K562 (cell line): ENCODE results near the gene MYO1A. TPM values are rescaled to one million over a fixed set of nuclear protein-coding genes. Genes with fewer than 3 reads are reported as not detected.

Source experiments
- ATAC-seq: fragments of 200-7000 bp; cut with Tn5 transposase; 3 replicates; pipeline ENCODE4 v1.9.1; 2020; ENCODE audit warnings: moderate library complexity
- BruUV-seq: library from RNA; stranded (reverse); fragments of 400-500 nt; replicated peaks from 2 replicates; lab custom pipeline; 2021; lab: Mats Ljungman, UMichigan
- CTCF ChIA-PET: fragments of 300-600 bp; formaldehyde crosslinking; extraction: SDS; loops from one replicate; lab custom pipeline; 2021; ENCODE audit warnings: low intra/inter-chr PET ratio; lab: Yijun Ruan, JAX
- POLR2A ChIA-PET: fragments of 300-600, 350-650 bp; sonication (Branson Sonifier 250); formaldehyde crosslinking; extraction: SDS; loops from one replicate; lab custom pipeline; 2021; ENCODE audit warnings: antibody characterized with exemption, inconsistent platforms; lab: Yijun Ruan, JAX
- DNase-seq, 4 experiments: peaks; one replicate each; pipeline versions ENCODE4 v3.0.0 to v3.0.0-alpha.2; 2011 to 2018; ENCODE audit warnings: low spot score in 3 of 4, mixed read lengths in 3 of 4; ENCODE audit errors: extremely low read depth in 1 of 4
- FAIRE-seq: peaks from 2 replicates; lab custom pipeline; 2011; peaks lifted over from hg19 to GRCh38; lab: Jason Lieb, UNC
- H2AFZ ChIP-seq: 2 replicates; pipeline ENCODE4 v1.6.0; 2011; ENCODE audit warnings: low read depth, low read length, control low read depth, inconsistent platforms
- H3K27ac ChIP-seq: fragments of 200-600 bp; 3 replicates; pipeline ENCODE4 v1.8.0; 2011; ENCODE audit warnings: low read depth, mild to moderate bottlenecking, control low read depth, inconsistent platforms, low read length, moderate library complexity, mixed read lengths; ENCODE audit errors: extremely low read depth
- H3K27me3 ChIP-seq, 2 experiments: fragments of 300-600 bp in 1 of 2; 2 replicates in 1 of 2; 3 replicates in 1 of 2; pipeline versions ENCODE4 v1.6.0 to v1.8.0; 2011; ENCODE audit warnings: inconsistent platforms in 2 of 2, low read length in 2 of 2, mild to moderate bottlenecking in 1 of 2, mixed read lengths in 1 of 2, moderate library complexity in 1 of 2; ENCODE audit not compliant: control insufficient read depth in 2 of 2, insufficient read depth in 2 of 2
- H3K36me3 ChIP-seq: fragments of 300-600 bp; 3 replicates; pipeline ENCODE4 v1.8.0; 2011; ENCODE audit warnings: mild to moderate bottlenecking, low read length, inconsistent platforms; ENCODE audit not compliant: control insufficient read depth, insufficient read depth
- H3K4me1 ChIP-seq, 2 experiments: fragments of 200-600 bp in 1 of 2; replicated peaks in 1 of 2; 2 replicates in 1 of 2; 3 replicates in 1 of 2; pipeline versions ENCODE4 v1.5.1 to v1.8.0; 2011; ENCODE audit warnings: inconsistent platforms in 2 of 2, low read length in 2 of 2, mild to moderate bottlenecking in 1 of 2, mixed read lengths in 1 of 2, moderate library complexity in 1 of 2; ENCODE audit not compliant: control insufficient read depth in 2 of 2, insufficient read depth in 2 of 2
- H3K4me2 ChIP-seq: 2 replicates; pipeline ENCODE4 v1.6.1; 2011; ENCODE audit warnings: low read length, control low read depth, inconsistent platforms, mixed read lengths; ENCODE audit not compliant: insufficient read depth
- H3K4me3 ChIP-seq: fragments of 200-600 bp; sonication (generic), shearing (Covaris generic); 2 replicates; pipeline ENCODE4 v1.5.1; 2016; ENCODE audit warnings: control low read depth, inconsistent platforms
- H3K79me2 ChIP-seq: fragments of 200-600 bp; 3 replicates; pipeline ENCODE4 v1.8.0; 2011; ENCODE audit warnings: low read length, inconsistent platforms; ENCODE audit not compliant: control insufficient read depth, insufficient read depth
- H3K9ac ChIP-seq, 2 experiments: 2 replicates each; pipeline versions ENCODE4 v1.6.0 to v1.6.1; 2011; ENCODE audit warnings: low read depth in 2 of 2, low read length in 2 of 2, control low read depth in 1 of 2, inconsistent platforms in 1 of 2, mild to moderate bottlenecking in 1 of 2, mixed read lengths in 1 of 2; ENCODE audit not compliant: insufficient read depth in 1 of 2
- H3K9me1 ChIP-seq: one replicate; pipeline ENCODE4 v1.6.0; 2011; ENCODE audit warnings: inconsistent platforms, mild to moderate bottlenecking, low read length, moderate library complexity; ENCODE audit not compliant: control insufficient read depth, insufficient read depth
- H3K9me3 ChIP-seq: replicated peaks from 2 replicates; pipeline ENCODE4 v1.5.1; 2011; ENCODE audit warnings: low read depth, low read length, inconsistent platforms; ENCODE audit not compliant: control insufficient read depth, insufficient read depth
- H4K20me1 ChIP-seq: replicated peaks from 2 replicates; pipeline ENCODE4 v1.6.1; 2011; ENCODE audit warnings: low read length, inconsistent platforms, mixed read lengths; ENCODE audit not compliant: control insufficient read depth, insufficient read depth
- CGGBP1 ChIP-seq: fragments of 250-450 bp; sonication (Bioruptor Pico); IDR thresholded peaks from 2 replicates; pipeline ENCODE4 v1.9.0; 2021; ENCODE audit warnings: mild to moderate bottlenecking
- CHD4 ChIP-seq: fragments of 200-600 bp; sonication (generic); IDR thresholded peaks from 3 replicates; pipeline ENCODE4 v1.6.1; 2012; ENCODE audit warnings: low read depth, mild to moderate bottlenecking, mixed read lengths, low read length, inconsistent platforms; ENCODE audit not compliant: insufficient read depth, insufficient replicate concordance, poor library complexity, severe bottlenecking
- KLF6 ChIP-seq: fragments of 250-450 bp; sonication (Bioruptor Pico); IDR thresholded peaks from 2 replicates; pipeline ENCODE4 v1.4.0; 2020; ENCODE audit warnings: mild to moderate bottlenecking, moderate library complexity, borderline replicate concordance
- NFIC ChIP-seq: fragments of 450-650 bp; IDR thresholded peaks from 2 replicates; pipeline ENCODE4 v1.6.1; 2017; ENCODE audit warnings: mild to moderate bottlenecking, inconsistent platforms
- PHB2 ChIP-seq: fragments of 450-650 bp; IDR thresholded peaks from 2 replicates; pipeline ENCODE4 v1.6.1; 2017; ENCODE audit warnings: low read depth
- PRDM10 ChIP-seq: fragments of 450-650 bp; IDR thresholded peaks from 2 replicates; pipeline ENCODE4 v1.6.1; 2018; ENCODE audit not compliant: partially characterized antibody
- RBM22 ChIP-seq: fragments of 200-400 bp; formaldehyde crosslinking; IDR thresholded peaks from 2 replicates; pipeline ENCODE4 v1.6.1; 2018; ENCODE audit warnings: low read length, low read depth; ENCODE audit not compliant: poor library complexity, severe bottlenecking
- SIN3B ChIP-seq: fragments of 450-650 bp; IDR thresholded peaks from 2 replicates; pipeline ENCODE4 v1.6.1; 2017; ENCODE audit warnings: low read depth, mild to moderate bottlenecking, moderate library complexity
- TBP ChIP-seq: optimal IDR thresholded peaks from 2 replicates; pipeline ENCODE3; 2011; ENCODE audit warnings: low read depth, low read length, improper control_type of control experiment
- THAP12 ChIP-seq: fragments of 250-450 bp; sonication (Bioruptor Pico); IDR thresholded peaks from 2 replicates; pipeline ENCODE4 v1.9.0; 2021; ENCODE audit warnings: mild to moderate bottlenecking, inconsistent platforms
- WHSC1 ChIP-seq: IDR thresholded peaks from one replicate; pipeline ENCODE4 v1.6.1; 2012; ENCODE audit warnings: low read length, control low read depth, inconsistent platforms
- ZBTB17 ChIP-seq: fragments of 450-650 bp; formaldehyde crosslinking; IDR thresholded peaks from 2 replicates; pipeline ENCODE4 v1.4.0; 2020; ENCODE audit warnings: mild to moderate bottlenecking
- ZNF277 ChIP-seq: fragments of 250-450 bp; sonication (Bioruptor Pico); IDR thresholded peaks from 2 replicates; pipeline ENCODE4 v1.8.0; 2022; ENCODE audit warnings: inconsistent platforms, mild to moderate bottlenecking, moderate library complexity, borderline replicate concordance
- ZNF584 ChIP-seq: fragments of 200-800 bp; sonication (Bioruptor generic); IDR thresholded peaks from 2 replicates; pipeline ENCODE4 v1.6.1; 2016; ENCODE audit warnings: low read depth, mild to moderate bottlenecking, missing genetic modification characterization, missing compliant biosample characterization
- ZNF77 ChIP-seq: fragments of 250-450 bp; sonication (Bioruptor Pico); IDR thresholded peaks from 2 replicates; pipeline ENCODE4 v1.5.0; 2020
- WGBS: fragments of 100-300 bp; shearing (Covaris generic); methylation state at CpG from one replicate; pipeline ENCODE4 v1.1.6; 2016; ENCODE audit warnings: low coverage, mixed read lengths; ENCODE audit not compliant: insufficient coverage; ENCODE audit errors: missing lambda C conversion rate; 5-methylcytosine and 5-hydroxymethylcytosine counted together
- in situ Hi-C: fragments of 300-500 bp; cut with MboI; formaldehyde crosslinking; loops from 4 replicates; pipeline ENCODE4 v1.15.0; 2018; ENCODE audit warnings: inconsistent platforms, mixed read lengths
- intact Hi-C: fragments of 100-400 bp; cut with micrococcal nuclease; formaldehyde crosslinking; loops from 2 replicates; pipeline ENCODE4 v1.14.2; 2022
- polyA plus RNA-seq, 8 experiments: library from polyadenylated mRNA; depleted of rRNA in 4 of 8; stranded (reverse) in 5 of 8; unstranded in 3 of 8; fragments of >200 nt; fragmentation: Nextera tagmentation in 2 of 8; fragmentation: Illumina TruSeq in 1 of 8; extraction: Ambion mirVana in 2 of 8; extraction: Trizol in 1 of 8; gene quantifications; 2 replicates each; pipeline versions ENCODE4 v1.2.1 to v1.2.3, GENCODE V29; 2011 to 2014; ENCODE audit warnings: inconsistent platforms in 1 of 8, missing spikeins in 1 of 8
- total RNA-seq, 7 experiments: library from RNA; depleted of rRNA in 6 of 7; stranded (reverse); fragments of >200 nt in 6 of 7; fragmentation: Illumina TruSeq in 2 of 7; extraction: Trizol in 2 of 7; gene quantifications; 2 replicates each; pipeline versions ENCODE4 v1.2.1 to v1.2.3, GENCODE V29; 2011 to 2021; ENCODE audit warnings: low replicate concordance in 1 of 7

The MYO1A gene
- total and polyA plus RNA-seq, 9 of the 15 experiments (the other 6 are each of a cell fraction or from before 2014, with no cell fraction given) = 0.03 to 0.29 (median 0.14) TPM; not detected in 2

- Histone ChIP-seq H3K79me2 (peaks cover 29% of the 10 kb centered on the region), H3K4me2 (peak overlapping the region; percentile 81), H3K9me1 (no peaks in the 10 kb centered on the region), H3K4me3 (peak overlapping the region; percentile 73), H4K20me1 (peaks cover 5% of the 10 kb centered on the region; the same call in 1 of the 2 replicates), H3K27me3 (no peaks in the 10 kb centered on the region), H3K36me3 (peaks cover 10% of the 10 kb centered on the region; the same call in 1 of the 3 replicates), H3K4me1 (peaks cover 29 to 54% of the 10 kb centered on the region in 2 experiments), H3K27ac (peak overlapping the region; percentile 93), H3K9ac (peak overlapping the region; percentile 93 to 98), H2AFZ (peak overlapping the region; percentile 84), H3K9me3 (no peaks in the 10 kb centered on the region)
- in situ Hi-C loops = no loop called here
- FAIRE-seq (no peak), DNase-seq (peak; percentile 62 to 83 (median 69)), ATAC-seq (peak; percentile 42)
- 0% methylated on average over 14 of the region's 14 CpGs for WGBS
- intact Hi-C loops = loop anchor here (10.0 kb wide), 1 partner anchor 452 kb away; the partner anchor contains the start of gene BAZ2A
- TSS peak; percentile 81 for BruUV-seq
- ChIA-PET POLR2A (interaction anchor here (0.6 to 0.7 kb wide), 2 partner anchors 95 to 373 kb away, joined by 3 read pairs; no protein-coding TSS in a partner anchor), CTCF (no interaction called here)
- no peak for TF ChIP-seq ZNF277 (CRISPR knock-in tag)
- TF ChIP-seq CHD4 = no peak
- TF ChIP-seq ZNF77 = no peak
- no peak for TF ChIP-seq ZNF584
- no peak for TF ChIP-seq ZBTB17
- TF ChIP-seq SIN3B = no peak
- no peak for TF ChIP-seq CGGBP1
- TF ChIP-seq PHB2 = no peak; the same call in 1 of the 2 replicates
- 0 out of 2 replicates have a peak, but pooled peaks have one; percentile 2 for TF ChIP-seq NFIC
- no peak for TF ChIP-seq PRDM10
- no peak for TF ChIP-seq KLF6 (CRISPR knock-in tag)
- no peak for TF ChIP-seq WHSC1
- no peak for TF ChIP-seq THAP12 (CRISPR knock-in tag)
- no peak for TF ChIP-seq RBM22
- peak; percentile 16 for TF ChIP-seq TBP
Measured at GRCh38 chr12:57086493-57087009, 36.6 kb upstream of the MYO1A start.
